HK-2 (cell line): ENCODE measurements around the gene HCN2.

Experiments used
- DNase-seq: peaks from one replicate; pipeline ENCODE4 v3.0.0-alpha.2; 2018; ENCODE audit not compliant: unreplicated experiment

The HCN2 gene

DNA sequence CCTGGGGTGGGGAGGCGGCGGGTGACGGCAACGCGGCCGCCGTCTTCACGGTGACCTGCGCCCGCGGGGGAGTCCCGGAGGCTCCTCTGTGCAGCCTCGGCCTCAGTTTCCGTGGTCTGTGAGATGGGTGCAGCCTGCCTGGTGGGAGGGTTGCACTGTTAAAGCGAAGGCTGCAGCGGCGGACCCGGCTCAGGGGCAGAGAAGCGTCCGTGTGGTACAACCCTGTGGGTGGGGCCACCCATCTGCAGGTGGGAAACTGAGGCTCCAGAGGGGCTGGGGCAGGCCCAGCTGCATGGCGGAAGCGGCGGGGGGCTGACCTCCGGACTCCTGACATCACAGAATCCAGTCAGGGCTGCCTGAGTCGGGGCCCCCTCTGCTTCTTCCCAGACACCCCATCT lies 50.5 kb downstream of the HCN2 start:
- no peak for DNase-seq

DNA sequence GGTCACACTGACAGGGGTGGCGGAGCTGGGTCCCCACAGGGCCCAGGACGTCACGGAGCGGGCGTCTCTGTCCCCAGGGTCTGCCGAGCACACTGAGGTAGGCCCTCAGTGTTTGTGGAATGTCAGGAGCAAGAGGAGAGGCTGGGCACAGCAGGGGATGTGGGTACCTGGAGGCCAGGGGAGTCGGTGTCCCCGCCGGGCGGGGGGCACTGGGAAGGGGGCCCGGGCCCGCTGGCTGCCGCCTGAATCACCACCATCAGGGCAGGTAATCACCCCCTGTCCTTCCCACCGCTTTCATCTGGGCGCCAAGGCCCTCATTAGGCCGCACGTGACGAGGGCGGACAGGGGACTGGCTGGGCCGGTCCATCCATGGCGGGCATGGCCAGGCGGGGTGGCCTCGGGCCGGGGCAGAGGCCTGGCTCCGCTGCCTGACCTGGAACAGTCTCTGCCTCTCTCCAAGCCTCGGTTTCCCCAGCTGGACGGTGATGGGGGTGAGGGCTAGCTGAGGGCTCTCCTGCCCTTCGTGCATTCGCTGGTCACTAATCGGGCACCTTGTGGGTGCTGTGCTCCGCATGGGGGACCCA lies 51.0 kb downstream of the HCN2 start:
- no peak for DNase-seq

GRCh38 chr19:641702-642101 lies 52.0 kb downstream of the HCN2 start:
- DNase-seq, result no peak

DNA sequence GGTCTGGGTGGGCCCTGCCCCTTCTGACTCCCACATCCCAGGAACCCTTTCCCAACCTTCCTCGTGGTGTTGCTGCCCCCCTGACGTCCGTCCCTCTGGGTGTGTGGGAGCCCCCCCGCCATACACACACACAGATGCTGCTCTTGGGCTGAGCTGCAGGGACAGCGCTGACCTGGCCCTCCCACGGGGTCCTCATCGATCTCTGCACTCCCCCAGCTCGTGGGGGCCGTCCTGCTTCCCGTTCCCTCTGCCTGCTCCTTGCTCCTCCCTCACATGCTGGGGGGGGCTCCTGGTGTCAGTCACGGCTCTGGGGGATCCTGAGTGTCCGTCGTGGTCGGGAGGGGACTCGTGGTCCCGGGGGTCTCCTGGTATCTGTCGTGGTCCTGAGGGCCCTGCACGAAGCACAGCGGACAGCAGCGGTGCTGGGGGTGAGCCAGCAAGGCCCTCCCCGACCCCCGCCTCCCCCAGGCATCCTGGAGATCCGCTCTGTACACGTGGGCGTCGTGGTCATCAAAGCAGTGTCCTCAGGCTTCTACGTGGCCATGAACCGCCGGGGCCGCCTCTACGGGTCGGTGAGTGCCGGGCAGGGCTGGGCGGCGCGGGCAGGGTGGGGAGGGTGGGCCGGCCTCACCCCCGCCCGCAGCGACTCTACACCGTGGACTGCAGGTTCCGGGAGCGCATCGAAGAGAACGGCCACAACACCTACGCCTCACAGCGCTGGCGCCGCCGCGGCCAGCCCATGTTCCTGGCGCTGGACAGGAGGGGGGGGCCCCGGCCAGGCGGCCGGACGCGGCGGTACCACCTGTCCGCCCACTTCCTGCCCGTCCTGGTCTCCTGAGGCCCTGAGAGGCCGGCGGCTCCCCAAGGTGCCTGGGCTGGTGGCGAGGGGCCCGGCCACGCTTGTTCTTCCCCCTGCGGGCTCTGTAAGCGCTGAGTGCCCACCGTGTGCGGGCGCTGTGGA lies 53.4 kb downstream of the HCN2 start:
- DNase-seq, result no peak

- DNase-seq, result no peak
Measured at GRCh38 chr19:643736-644135, 54.1 kb downstream of the HCN2 start.

GRCh38 chr19:644363-644762 lies 54.7 kb downstream of the HCN2 start:
- no peak for DNase-seq

- DNase-seq, result no peak
Measured at GRCh38 chr19:644789-645188, 55.1 kb downstream of the HCN2 start.

GRCh38 chr19:645912-646778 lies 56.5 kb downstream of the HCN2 start:
- DNase-seq, result no peak

DNA sequence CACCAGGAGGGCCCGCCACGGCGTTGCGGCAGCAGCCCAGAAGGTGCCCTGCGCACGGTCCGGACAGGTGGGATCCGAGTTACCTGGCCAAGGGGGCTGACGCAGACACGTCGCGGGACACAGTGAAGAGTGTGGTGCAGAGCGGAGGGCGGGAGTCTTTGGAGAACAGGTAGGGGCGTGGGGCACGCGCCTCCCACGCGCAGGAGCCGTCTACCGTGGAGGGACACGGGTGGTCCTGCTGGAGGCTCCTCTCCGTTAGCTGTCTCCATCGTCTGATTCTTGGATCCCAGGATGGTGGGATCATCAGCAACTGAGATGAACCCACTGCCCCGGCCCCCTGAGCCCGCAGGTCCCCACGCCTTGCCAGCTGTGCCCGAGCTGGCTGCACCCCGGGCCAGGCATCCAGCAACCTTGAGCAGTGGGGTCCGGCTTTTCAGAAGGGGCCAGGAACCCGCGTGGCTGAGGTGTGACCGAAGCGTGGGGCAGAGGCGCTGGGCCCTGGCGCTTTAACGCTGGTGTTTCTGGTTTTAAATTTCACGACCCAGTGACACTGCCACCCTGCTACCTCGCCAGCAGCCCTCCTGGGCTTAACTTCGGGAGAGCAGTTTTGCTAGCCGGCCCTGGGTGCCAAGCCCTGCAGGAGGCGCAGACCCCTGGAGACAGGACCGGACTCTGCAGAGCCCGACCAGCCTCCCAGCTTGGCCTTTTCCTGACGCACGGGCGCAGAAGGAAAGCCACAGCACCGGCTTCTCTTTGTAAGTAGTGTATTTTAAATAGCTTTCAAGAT lies 57.3 kb downstream of the HCN2 start:
- no peak for DNase-seq

DNA sequence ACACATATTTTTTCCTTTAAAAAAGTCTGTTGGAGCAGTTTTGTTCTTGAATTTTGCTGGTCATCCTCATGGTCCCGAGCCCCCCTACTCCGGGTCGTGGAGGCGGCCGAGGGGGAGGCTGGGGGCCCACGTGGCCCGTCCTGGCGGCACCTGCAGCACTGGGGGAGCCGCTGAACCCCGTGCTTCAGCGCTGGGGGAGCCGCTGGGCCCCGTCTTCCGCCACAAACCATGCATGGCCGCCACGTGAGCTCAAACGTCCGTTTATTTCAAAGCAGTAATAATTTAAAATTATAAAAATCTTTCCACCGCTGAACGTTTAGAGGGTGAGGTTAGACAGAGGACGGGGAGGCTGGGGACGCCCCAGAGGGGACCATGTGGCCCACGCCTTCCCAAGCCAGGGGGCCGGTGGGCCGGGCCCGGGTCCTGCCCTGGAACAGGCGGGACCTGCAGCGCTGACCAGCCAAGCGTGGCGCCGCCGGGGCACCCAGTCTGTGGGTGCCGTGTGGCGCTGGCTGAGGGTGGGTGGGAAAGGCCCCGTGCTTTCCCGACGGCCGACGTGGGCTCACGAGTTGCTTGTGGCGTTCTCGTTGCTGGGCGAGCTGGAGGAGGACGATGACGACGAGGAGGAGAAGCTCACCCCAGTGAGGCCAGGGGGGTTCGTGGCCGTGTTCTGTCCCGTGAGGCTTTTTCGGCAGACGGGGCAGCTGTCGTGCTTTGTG lies 58.0 kb downstream of the HCN2 start:
- no peak for DNase-seq

- DNase-seq, result no peak
Measured at GRCh38 chr19:648305-648704, 58.6 kb downstream of the HCN2 start.

GRCh38 chr19:648904-649801 lies 59.5 kb downstream of the HCN2 start:
- DNase-seq, result no peak

DNA sequence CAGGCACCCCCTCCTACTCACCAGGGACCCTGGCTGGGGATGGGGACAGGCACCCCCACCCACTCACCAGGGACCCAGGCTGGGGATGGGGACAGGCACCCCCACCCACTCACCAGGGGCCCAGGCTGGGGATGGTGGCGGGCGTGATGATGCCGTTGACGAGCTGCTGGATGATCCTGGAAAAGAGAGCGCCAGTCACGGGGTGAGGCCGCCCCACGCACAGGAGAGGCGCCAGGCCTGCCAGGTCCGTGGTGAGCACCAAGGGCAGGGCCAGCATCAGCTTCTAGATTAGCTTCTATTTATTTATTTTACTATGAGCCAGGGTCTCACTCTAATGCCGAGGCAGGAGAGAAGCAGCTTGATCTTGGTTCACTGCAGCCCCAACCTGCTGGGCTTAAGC lies 60.4 kb downstream of the HCN2 start:
- DNase-seq, result no peak

- DNase-seq, result no peak
Measured at GRCh38 chr19:651114-651818, 61.6 kb downstream of the HCN2 start.

GRCh38 chr19:651991-652390 lies 62.3 kb downstream of the HCN2 start:
- DNase-seq, result no peak

- no peak for DNase-seq
Measured at GRCh38 chr19:652467-653389, 63.0 kb downstream of the HCN2 start.

GRCh38 chr19:653425-653824 lies 63.7 kb downstream of the HCN2 start:
- DNase-seq, result no peak

DNA sequence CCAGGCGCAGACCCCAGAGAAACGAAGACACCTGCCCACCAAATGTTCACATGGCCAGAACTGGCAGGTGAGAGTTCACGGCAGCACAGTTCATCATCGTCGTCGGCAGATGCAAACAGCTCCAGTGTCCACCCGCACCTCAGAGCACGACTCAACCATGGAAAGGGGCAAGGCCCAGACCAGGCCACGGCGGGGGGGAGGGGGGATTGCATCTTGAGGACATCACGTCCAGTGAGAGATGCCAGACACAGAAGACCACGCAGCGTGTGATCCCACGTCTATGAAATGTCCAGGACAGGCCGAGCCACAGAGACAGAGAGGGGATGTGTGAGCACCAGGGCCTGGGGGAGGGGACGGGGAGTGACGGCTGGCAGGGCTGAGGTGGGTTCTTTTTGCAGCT lies 66.0 kb downstream of the HCN2 start:
- DNase-seq, result no peak
